ENCODE measurements around the gene HSPE1. TPM values are rescaled to one million over a fixed set of nuclear protein-coding genes. Genes with fewer than 3 reads are reported as not detected.
A peak's percentile ranks its signal among the peaks of the same experiment; 100 is the strongest.

Gene HSPE1
- total and polyA plus RNA-seq, 3 experiments from 2014 or later: 141 to 476 (median 449) TPM

DNA sequence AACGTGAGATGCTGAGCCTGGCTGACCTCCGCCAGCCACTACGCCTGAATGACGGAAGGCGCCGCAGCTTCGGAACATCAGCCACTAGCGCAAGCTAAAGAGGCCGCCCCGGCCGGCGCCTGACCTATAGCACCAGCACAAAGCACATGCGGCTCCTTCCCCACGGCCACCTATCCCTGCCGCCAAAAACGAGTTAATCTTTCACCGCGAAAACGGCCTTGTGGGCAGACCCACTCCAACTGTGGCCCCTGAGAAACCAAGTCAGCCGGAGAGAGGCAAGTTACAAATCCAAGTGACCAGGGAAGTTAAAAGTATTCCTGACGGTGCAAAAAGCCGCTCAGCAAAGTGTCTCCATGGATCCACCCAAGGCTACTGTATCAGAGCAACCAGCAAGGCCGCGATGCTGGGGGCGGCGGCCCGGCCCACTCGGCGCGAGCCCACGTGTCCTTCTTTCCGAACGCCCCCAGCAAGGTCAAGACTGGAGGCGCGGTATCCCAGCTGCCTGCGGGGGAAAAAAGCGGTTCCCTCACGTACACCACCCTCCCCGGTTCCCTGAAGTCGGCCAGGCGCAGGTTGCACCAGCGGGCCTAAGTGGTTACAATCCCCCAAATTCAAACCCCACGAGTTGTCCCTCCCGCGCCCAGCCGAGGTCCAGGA is 1.1 kb upstream of the HSPE1 start:
- Mint-ChIP-seq H3K4me3 (peak overlapping the region; percentile 87 to 99 (median 90)), H3K27ac (peak overlapping the region; percentile 86 to 99 (median 98)), H3K4me1 (peaks cover 55 to 74% (median 67%) of the 10 kb centered on the region in 3 donors), H3K36me3 (peaks cover 0 to 82% (median 5%) of the 10 kb centered on the region in 3 donors), H3K27me3 (no peaks in the 10 kb centered on the region), H3K9me3 (no peaks in the 10 kb centered on the region)
- Histone ChIP-seq H3K27me3 (ENCODE audit: insufficient read depth, low read length, poor library complexity, severe bottlenecking) (no peaks in the 10 kb centered on the region), H3K9me3 (ENCODE audit: low read length) (no peaks in the 10 kb centered on the region), H3K4me3 (ENCODE audit: low read length) (peak overlapping the region; percentile 95), H3K4me1 (ENCODE audit: insufficient read depth, low read length) (peaks cover 52% of the 10 kb centered on the region), H3K36me3 (ENCODE audit: insufficient read depth, low read length) (peaks cover 28% of the 10 kb centered on the region), H3K27ac (ENCODE audit: low read depth, low read length) (peak overlapping the region; percentile 90)
- ChIA-PET CTCF (interaction anchor here (1.2 to 3.4 kb wide), 6 partner anchors 9 to 207 kb away, joined by 3 to 14 read pairs (median 6); partner anchors contain the start of genes COQ10B, MARS2 and MOB4), POLR2A (interaction anchor here (0.6 to 6.4 kb wide), 9 partner anchors 15 to 207 kb away, joined by 3 to 101 read pairs (median 12); partner anchors contain the start of genes COQ10B, MARS2, MOB4 and SF3B1)
- peak; percentile 34 to 68 (median 38) for DNase-seq

DNA sequence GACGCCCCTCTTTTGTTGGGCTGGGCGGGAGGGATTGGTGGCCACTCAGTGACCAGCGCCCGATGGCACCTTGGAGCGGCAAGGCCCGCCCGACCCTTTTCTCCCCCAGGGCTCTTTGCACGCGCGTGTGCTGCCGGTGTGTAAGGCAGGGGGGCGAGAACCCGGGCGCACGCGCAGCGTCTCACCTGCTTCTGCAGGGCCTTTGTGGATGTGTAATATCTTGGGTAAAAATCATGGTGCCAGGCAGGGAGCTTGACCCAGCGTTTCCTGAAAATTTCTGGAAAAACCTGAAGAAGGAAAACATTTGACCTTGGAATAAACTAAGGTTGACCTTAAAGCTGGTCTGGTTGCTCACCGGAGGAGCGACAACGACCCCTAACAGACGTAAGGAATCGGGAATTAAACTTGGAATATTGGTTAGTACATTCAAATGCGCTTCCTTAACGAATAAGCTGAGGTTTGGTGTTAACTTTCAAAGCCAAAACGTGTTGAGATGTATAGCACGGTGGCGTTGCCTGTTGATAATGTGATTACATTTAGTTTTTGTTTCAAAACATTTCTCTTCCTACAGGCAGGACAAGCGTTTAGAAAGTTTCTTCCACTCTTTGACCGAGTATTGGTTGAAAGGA is 438 bp downstream of the HSPE1 start:
- no peaks in the 10 kb centered on the region for H3K27me3 Mint-ChIP-seq
- Histone ChIP-seq H3K27me3 (ENCODE audit: insufficient read depth, low read length, poor library complexity, severe bottlenecking) (no peaks in the 10 kb centered on the region), H3K4me1 (ENCODE audit: insufficient read depth, low read length) (peaks cover 50% of the 10 kb centered on the region), H3K36me3 (ENCODE audit: insufficient read depth, low read length) (peaks cover 15% of the 10 kb centered on the region), H3K9me3 (ENCODE audit: low read length) (no peaks in the 10 kb centered on the region), H3K4me3 (ENCODE audit: low read length) (peak overlapping the region; percentile 95), H3K27ac (ENCODE audit: low read depth, low read length) (peak overlapping the region; percentile 90)
- H3K36me3 Mint-ChIP-seq: peaks cover 0 to 75% (median 0%) of the 10 kb centered on the region in 3 donors
- peaks cover 55 to 64% (median 63%) of the 10 kb centered on the region in 3 donors for H3K4me1 Mint-ChIP-seq
- peak overlapping the region; percentile 87 to 99 (median 90) for H3K4me3 Mint-ChIP-seq
- peak overlapping the region; percentile 86 to 99 (median 98) for H3K27ac Mint-ChIP-seq
- peak in 2 of 5 donors; percentile 18 to 21 for DNase-seq
- ChIA-PET CTCF (interaction anchor here (1.0 to 3.4 kb wide), 8 partner anchors 8 to 205 kb away, joined by 3 to 14 read pairs (median 4); partner anchors contain the start of genes MARS2, MOB4 and SF3B1), POLR2A (interaction anchor here (1.0 to 6.4 kb wide), 5 partner anchors 14 to 373 kb away, joined by 3 to 101 read pairs (median 25); partner anchors contain the start of genes COQ10B, MARS2, MOB4 and SF3B1)
- H3K9me3 Mint-ChIP-seq: no peaks in the 10 kb centered on the region

DNA sequence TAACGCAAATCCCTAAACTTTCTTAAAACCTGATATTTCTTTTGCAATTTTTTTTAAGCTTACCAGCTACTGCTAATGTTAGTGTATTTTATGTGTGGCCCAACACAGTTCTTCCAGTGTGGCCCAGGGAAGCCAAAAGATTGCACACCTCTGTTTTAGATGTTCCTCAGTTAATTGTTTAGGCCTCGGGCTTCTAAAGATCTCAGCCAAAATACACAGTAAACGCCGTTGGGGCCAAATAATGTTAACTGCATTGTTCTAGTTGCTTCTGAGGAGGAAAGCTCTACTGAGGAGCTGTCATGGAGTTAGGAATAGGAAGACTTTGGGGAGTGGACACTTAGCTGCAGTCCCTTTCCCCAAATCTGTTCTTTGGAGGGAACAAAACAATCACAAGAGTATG is 2.0 kb downstream of the HSPE1 start:
- DNase-seq: no peak
- CTCF ChIA-PET: interaction anchor here (0.9 kb wide), 1 partner anchor 98 kb away, joined by 3 read pairs; no protein-coding TSS in a partner anchor
- H3K27me3 Mint-ChIP-seq: no peaks in the 10 kb centered on the region
- no peaks in the 10 kb centered on the region for H3K9me3 Mint-ChIP-seq
- H3K36me3 Mint-ChIP-seq: peaks cover 0 to 59% (median 0%) of the 10 kb centered on the region in 3 donors
- peak overlapping the region; percentile 87 to 99 (median 90) for H3K4me3 Mint-ChIP-seq
- no peaks in the 10 kb centered on the region for H3K27me3 ChIP-seq (ENCODE audit: insufficient read depth, low read length, poor library complexity, severe bottlenecking)
- H3K4me1 ChIP-seq (ENCODE audit: insufficient read depth, low read length): peaks cover 34% of the 10 kb centered on the region
- peaks cover 40 to 51% (median 48%) of the 10 kb centered on the region in 3 donors for H3K4me1 Mint-ChIP-seq
- peak overlapping the region; percentile 86 to 99 (median 98) for H3K27ac Mint-ChIP-seq
- H3K27ac ChIP-seq (ENCODE audit: low read depth, low read length): peak overlapping the region; percentile 50
- H3K9me3 ChIP-seq (ENCODE audit: low read length): no peaks in the 10 kb centered on the region
- peak overlapping the region; percentile 95 for H3K4me3 ChIP-seq (ENCODE audit: low read length)
- POLR2A ChIA-PET: interaction anchor here (0.7 to 6.4 kb wide), 3 partner anchors 13 to 67 kb away, joined by 3 to 101 read pairs (median 9); partner anchors contain the start of genes MOB4 and SF3B1
- peaks cover 4% of the 10 kb centered on the region for H3K36me3 ChIP-seq (ENCODE audit: insufficient read depth, low read length)

- Histone ChIP-seq H3K4me3 (ENCODE audit: low read length) (no peak overlapping the region), H3K4me1 (ENCODE audit: insufficient read depth, low read length) (peaks cover 30% of the 10 kb centered on the region), H3K27ac (ENCODE audit: low read depth, low read length) (no peak overlapping the region), H3K9me3 (ENCODE audit: low read length) (no peaks in the 10 kb centered on the region), H3K36me3 (ENCODE audit: insufficient read depth, low read length) (peaks cover 4% of the 10 kb centered on the region), H3K27me3 (ENCODE audit: insufficient read depth, low read length, poor library complexity, severe bottlenecking) (no peaks in the 10 kb centered on the region)
- H3K27ac Mint-ChIP-seq: peak overlapping the region; percentile 86 to 99 (median 98)
- H3K27me3 Mint-ChIP-seq: no peaks in the 10 kb centered on the region
- peaks cover 0 to 55% (median 0%) of the 10 kb centered on the region in 3 donors for H3K36me3 Mint-ChIP-seq
- CTCF ChIA-PET: interaction anchor here (0.9 kb wide), 1 partner anchor 97 kb away, joined by 3 read pairs; no protein-coding TSS in a partner anchor
- no peaks in the 10 kb centered on the region for H3K9me3 Mint-ChIP-seq
- POLR2A ChIA-PET: interaction anchor here (1.8 to 6.4 kb wide), 2 partner anchors 12 to 68 kb away, joined by 9 to 101 read pairs; partner anchors contain the start of genes MOB4 and SF3B1
- DNase-seq: no peak
- H3K4me1 Mint-ChIP-seq: peaks cover 35 to 46% (median 43%) of the 10 kb centered on the region in 3 donors
- H3K4me3 Mint-ChIP-seq: peak overlapping the region; percentile 87 to 99 (median 90)
Measured at GRCh38 chr2:197502685-197503084, 2.5 kb downstream of the HSPE1 start.

GRCh38 chr2:197504000-197504399 is 3.8 kb downstream of the HSPE1 start:
- Mint-ChIP-seq H3K4me1 (peaks cover 25 to 33% (median 30%) of the 10 kb centered on the region in 3 donors), H3K27ac (peak overlapping the region in 4 of 8 donors; percentile 17 to 76 (median 47)), H3K36me3 (peaks cover 0 to 44% (median 0%) of the 10 kb centered on the region in 3 donors), H3K9me3 (no peaks in the 10 kb centered on the region), H3K4me3 (peak overlapping the region in 1 of 7 donors; percentile 85), H3K27me3 (no peaks in the 10 kb centered on the region)
- CTCF ChIA-PET: no interaction called here
- Histone ChIP-seq H3K36me3 (ENCODE audit: insufficient read depth, low read length) (peaks cover 4% of the 10 kb centered on the region), H3K4me1 (ENCODE audit: insufficient read depth, low read length) (peaks cover 20% of the 10 kb centered on the region), H3K27me3 (ENCODE audit: insufficient read depth, low read length, poor library complexity, severe bottlenecking) (no peaks in the 10 kb centered on the region), H3K9me3 (ENCODE audit: low read length) (no peaks in the 10 kb centered on the region), H3K27ac (ENCODE audit: low read depth, low read length) (no peak overlapping the region), H3K4me3 (ENCODE audit: low read length) (no peak overlapping the region)
- POLR2A ChIA-PET: interaction anchor here (0.7 to 6.4 kb wide), 2 partner anchors 11 to 1314 kb away, joined by 3 to 101 read pairs; partner anchors contain the start of gene MOB4
- DNase-seq: no peak

GRCh38 chr2:197504512-197504911 is 4.3 kb downstream of the HSPE1 start:
- H3K4me1 Mint-ChIP-seq: peaks cover 25 to 32% (median 30%) of the 10 kb centered on the region in 3 donors
- no peak for DNase-seq
- H3K27ac ChIP-seq (ENCODE audit: low read depth, low read length): no peak overlapping the region
- H3K27me3 ChIP-seq (ENCODE audit: insufficient read depth, low read length, poor library complexity, severe bottlenecking): no peaks in the 10 kb centered on the region
- H3K27ac Mint-ChIP-seq: peak overlapping the region in 5 of 8 donors; percentile 17 to 76 (median 24)
- H3K27me3 Mint-ChIP-seq: no peaks in the 10 kb centered on the region
- no peaks in the 10 kb centered on the region for H3K9me3 ChIP-seq (ENCODE audit: low read length)
- no peak overlapping the region for H3K4me3 ChIP-seq (ENCODE audit: low read length)
- POLR2A ChIA-PET: interaction anchor here (0.7 kb wide), 1 partner anchor 1314 kb away, joined by 3 read pairs; no protein-coding TSS in a partner anchor
- H3K36me3 Mint-ChIP-seq: peaks cover 0 to 41% (median 0%) of the 10 kb centered on the region in 3 donors
- H3K4me3 Mint-ChIP-seq: no peak overlapping the region
- peaks cover 4% of the 10 kb centered on the region for H3K36me3 ChIP-seq (ENCODE audit: insufficient read depth, low read length)
- no peaks in the 10 kb centered on the region for H3K9me3 Mint-ChIP-seq
- H3K4me1 ChIP-seq (ENCODE audit: insufficient read depth, low read length): peaks cover 20% of the 10 kb centered on the region
- CTCF ChIA-PET: no interaction called here

- CTCF ChIA-PET: interaction anchor here (0.6 to 2.1 kb wide), 2 partner anchors 9 to 32 kb away, joined by 3 to 9 read pairs; partner anchors contain the start of gene MOB4
- H3K4me1 ChIP-seq (ENCODE audit: insufficient read depth, low read length): peaks cover 15% of the 10 kb centered on the region
- no peaks in the 10 kb centered on the region for H3K27me3 Mint-ChIP-seq
- H3K4me3 ChIP-seq (ENCODE audit: low read length): no peak overlapping the region
- DNase-seq: no peak
- H3K27ac ChIP-seq (ENCODE audit: low read depth, low read length): no peak overlapping the region
- H3K27me3 ChIP-seq (ENCODE audit: insufficient read depth, low read length, poor library complexity, severe bottlenecking): no peaks in the 10 kb centered on the region
- peak overlapping the region in 1 of 8 donors; percentile 76 for H3K27ac Mint-ChIP-seq
- H3K9me3 Mint-ChIP-seq: no peaks in the 10 kb centered on the region
- H3K36me3 ChIP-seq (ENCODE audit: insufficient read depth, low read length): peaks cover 4% of the 10 kb centered on the region
- peaks cover 16 to 23% (median 21%) of the 10 kb centered on the region in 3 donors for H3K4me1 Mint-ChIP-seq
- no peaks in the 10 kb centered on the region for H3K9me3 ChIP-seq (ENCODE audit: low read length)
- POLR2A ChIA-PET: no interaction called here
- H3K4me3 Mint-ChIP-seq: no peak overlapping the region
- H3K36me3 Mint-ChIP-seq: peaks cover 0 to 29% (median 0%) of the 10 kb centered on the region in 3 donors
Measured at GRCh38 chr2:197506658-197507057, 6.5 kb downstream of the HSPE1 start.
